GM12892 (cell line): ENCODE data around the gene SDR9C7.
"Not testable (repeated sequence)": the region's sequence is repeated elsewhere in the genome, so short reads cannot be mapped to it uniquely, and the experiment has no call there.

ENCODE experiments used
- POLR2A ChIP-seq: IDR thresholded peaks from 2 replicates; pipeline ENCODE4 v1.6.1; 2011; ENCODE audit warnings: low read depth, low read length, control low read depth
- POLR2AphosphoS5 ChIP-seq: IDR thresholded peaks from 2 replicates; pipeline ENCODE4 v1.6.1; 2011; ENCODE audit warnings: low read depth, low read length, control low read depth
- TAF1 ChIP-seq: IDR thresholded peaks from 2 replicates; pipeline ENCODE4 v1.6.1; 2011; ENCODE audit warnings: low read depth, mild to moderate bottlenecking, control low read depth, low read length, borderline replicate concordance

GRCh38 chr12:56918139-56918538 is 16.1 kb downstream of the SDR9C7 start:
- not testable (repeated sequence) for TF ChIP-seq POLR2AphosphoS5, POLR2A, TAF1
